HCT116 (cell line): Measurements from ENCODE around the gene NECAB2. TPM values are rescaled to one million over a fixed set of nuclear protein-coding genes. Genes with fewer than 3 reads are reported as not detected.

Experiments used
- ATAC-seq: fragments of 200-7000 bp; cut with Tn5 transposase; 2 replicates; pipeline ENCODE4 v1.9.1; 2020; ENCODE audit warnings: mild to moderate bottlenecking, moderate library complexity
- BruUV-seq: library from RNA; stranded (reverse); fragments of 400-500 nt; replicated peaks from 2 replicates; lab custom pipeline; 2021; lab: Mats Ljungman, UMichigan
- CTCF ChIA-PET: fragments of 300-600 bp; sonication (Branson Sonifier 250); formaldehyde crosslinking; loops from one replicate; lab custom pipeline; 2021; ENCODE audit warnings: antibody characterized with exemption; lab: Charles Lee
- POLR2A ChIA-PET: fragments of 300-600, 350-600 bp; sonication (Branson Sonifier 250); formaldehyde crosslinking; loops from one replicate; lab custom pipeline; 2021; ENCODE audit warnings: antibody characterized with exemption; lab: Charles Lee
- RAD21 ChIA-PET, 2 experiments: fragments of 300-600 bp; sonication (Branson Sonifier 250); formaldehyde crosslinking; loops; one replicate each; lab custom pipeline; 2023; ENCODE audit warnings: low total read pairs in 2 of 2; ENCODE audit not compliant: uncharacterized antibody in 2 of 2, unreplicated experiment in 2 of 2, low non-redundant PET in 1 of 2; lab: Charles Lee
- DNase-seq: peaks from one replicate; pipeline ENCODE4 v3.0.0-alpha.2; 2010; ENCODE audit warnings: low read depth, low spot score
- H2AFZ ChIP-seq: fragments of 200-600 bp; shearing (Covaris generic), sonication (generic); 2 replicates; pipeline ENCODE4 v1.6.1; 2017; ENCODE audit warnings: low read depth, mixed run types, mixed read lengths, antibody characterized with exemption, low read length; ENCODE audit not compliant: poor library complexity, severe bottlenecking
- H3K27ac ChIP-seq: 2 replicates; pipeline ENCODE4 v1.5.1; 2012; ENCODE audit warnings: low read depth, low read length
- H3K27me3 ChIP-seq: fragments of 200-600 bp; sonication (generic); 2 replicates; pipeline ENCODE4 v1.6.1; 2016; ENCODE audit warnings: mixed run types, low read length, mixed read lengths; ENCODE audit not compliant: insufficient read depth
- H3K36me3 ChIP-seq, 2 experiments: fragments of 200-500 bp in 1 of 2; fragments of 200-600 bp in 1 of 2; sonication (Bioruptor generic) in 1 of 2; sonication (generic) in 1 of 2; 2 replicates each; pipeline versions ENCODE4 v1.5.1 to v1.6.1; 2014 to 2016; ENCODE audit warnings: low read length in 2 of 2, inconsistent platforms in 1 of 2, mixed read lengths in 1 of 2, mixed run types in 1 of 2; ENCODE audit not compliant: insufficient read depth in 2 of 2, control insufficient read depth in 1 of 2
- H3K4me1 ChIP-seq, 2 experiments: fragments of 200-600 bp in 1 of 2; sonication (generic) in 1 of 2; 2 replicates each; pipeline versions ENCODE4 v1.5.1 to v1.6.1; 2012 to 2017; ENCODE audit warnings: low read length in 2 of 2, inconsistent platforms in 1 of 2, mild to moderate bottlenecking in 1 of 2, mixed read lengths in 1 of 2, mixed run types in 1 of 2, moderate library complexity in 1 of 2; ENCODE audit not compliant: insufficient read depth in 2 of 2, control insufficient read depth in 1 of 2
- H3K4me2 ChIP-seq: fragments of 200-600 bp; sonication (generic); 2 replicates; pipeline ENCODE4 v1.6.1; 2017; ENCODE audit warnings: mixed run types, low read length, mixed read lengths
- H3K4me3 ChIP-seq, 2 experiments: fragments of 200-600 bp in 1 of 2; sonication (generic) in 1 of 2; replicated peaks in 1 of 2; 2 replicates each; pipeline ENCODE4 v1.5.1; 2011 to 2016; ENCODE audit warnings: low read length in 2 of 2, control low read depth in 1 of 2, low read depth in 1 of 2, mild to moderate bottlenecking in 1 of 2, mixed read lengths in 1 of 2, mixed run types in 1 of 2
- H3K79me2 ChIP-seq: fragments of 200-600 bp; sonication (generic); 2 replicates; pipeline ENCODE4 v1.6.1; 2017; ENCODE audit warnings: mild to moderate bottlenecking, mixed run types, low read length, moderate library complexity, mixed read lengths; ENCODE audit not compliant: insufficient read depth
- H3K9ac ChIP-seq: fragments of 200-600 bp; sonication (generic); 2 replicates; pipeline ENCODE4 v1.6.1; 2016; ENCODE audit warnings: low read length, mixed read lengths
- H3K9me2 ChIP-seq: fragments of 200-600 bp; sonication (generic), shearing (Covaris generic); 2 replicates; pipeline ENCODE4 v1.6.1; 2017; ENCODE audit warnings: mixed run types, mild to moderate bottlenecking, moderate library complexity; ENCODE audit not compliant: insufficient read depth
- H3K9me3 ChIP-seq, 2 experiments: fragments of 200-500 bp in 1 of 2; fragments of 200-600 bp in 1 of 2; sonication (Bioruptor generic) in 1 of 2; sonication (generic) in 1 of 2; 2 replicates each; pipeline ENCODE4 v1.6.1; 2014 to 2017; ENCODE audit warnings: low read length in 2 of 2, mixed read lengths in 2 of 2, inconsistent platforms in 1 of 2, low read depth in 1 of 2, mild to moderate bottlenecking in 1 of 2, mixed run types in 1 of 2, moderate library complexity in 1 of 2; ENCODE audit not compliant: control insufficient read depth in 1 of 2, insufficient read depth in 1 of 2
- H4K20me1 ChIP-seq: fragments of 200-600 bp; sonication (generic), shearing (Covaris generic); 2 replicates; pipeline ENCODE4 v1.6.1; 2017; ENCODE audit warnings: mixed run types, mild to moderate bottlenecking, moderate library complexity; ENCODE audit not compliant: insufficient read depth
- CBX3 ChIP-seq: IDR thresholded peaks from 2 replicates; pipeline ENCODE4 v1.6.1; 2012; ENCODE audit warnings: low read depth
- CEBPB ChIP-seq: IDR thresholded peaks from 2 replicates; pipeline ENCODE4 v1.6.1; 2012; ENCODE audit warnings: low read depth
- EGR1 ChIP-seq: IDR thresholded peaks from 2 replicates; pipeline ENCODE4 v1.6.1; 2012; ENCODE audit warnings: low read depth
- EZH2phosphoT487 ChIP-seq: fragments of 200-600 bp; IDR thresholded peaks from 2 replicates; pipeline ENCODE4 v1.6.1; 2018; ENCODE audit warnings: antibody characterized with exemption, borderline replicate concordance
- FOSL1 ChIP-seq: IDR thresholded peaks from 2 replicates; pipeline ENCODE4 v1.6.1; 2012; ENCODE audit warnings: low read depth
- JUND ChIP-seq: IDR thresholded peaks from 2 replicates; pipeline ENCODE4 v1.6.1; 2012
- POLR2A ChIP-seq: IDR thresholded peaks from 2 replicates; pipeline ENCODE4 v1.7.0; 2011; ENCODE audit warnings: borderline replicate concordance; ENCODE audit not compliant: insufficient read depth, insufficient read length; ENCODE audit errors: extremely low read depth
- SIN3A ChIP-seq: IDR thresholded peaks from 2 replicates; pipeline ENCODE4 v1.6.1; 2012; ENCODE audit warnings: low read depth
- SP1 ChIP-seq: IDR thresholded peaks from 2 replicates; pipeline ENCODE4 v1.6.1; 2012; ENCODE audit warnings: low read depth
- TCF7L2 ChIP-seq: IDR thresholded peaks from 2 replicates; pipeline ENCODE4 v1.7.0; 2011; ENCODE audit warnings: borderline replicate concordance, inconsistent platforms; ENCODE audit not compliant: insufficient read depth, insufficient read length; ENCODE audit errors: extremely low read depth
- YY1 ChIP-seq: IDR thresholded peaks from 2 replicates; pipeline ENCODE4 v1.6.1; 2011; ENCODE audit warnings: low read length, low read depth, moderate library complexity, mild to moderate bottlenecking; ENCODE audit not compliant: insufficient replicate concordance; ENCODE audit errors: extremely low read depth
- ZBTB33 ChIP-seq: IDR thresholded peaks from 2 replicates; pipeline ENCODE4 v1.6.1; 2011; ENCODE audit warnings: mild to moderate bottlenecking, low read length, moderate library complexity; ENCODE audit not compliant: insufficient replicate concordance; ENCODE audit errors: extremely low read depth
- ZFX ChIP-seq: fragments of 450-650 bp; IDR thresholded peaks from 2 replicates; pipeline ENCODE4 v1.6.1; 2017
- ZNF274 ChIP-seq: fragments of 200-500 bp; sonication (Bioruptor generic); IDR thresholded peaks from 2 replicates; pipeline ENCODE4 v1.6.1; 2014; ENCODE audit warnings: mild to moderate bottlenecking, low read depth, low read length, inconsistent platforms
- intact Hi-C: fragments of 100-400 bp; cut with micrococcal nuclease; formaldehyde crosslinking; loops from 2 replicates; pipeline ENCODE4 v1.10.0; 2022
- total RNA-seq: library from RNA; stranded (reverse); gene quantifications from one replicate; pipeline ENCODE4 v1.2.1, GENCODE V29; 2021; ENCODE audit not compliant: unreplicated experiment

NECAB2 gene
- total RNA-seq, 1 experiment from 2014 or later = 0.61 TPM

GRCh38 chr16:84045818-84046470 lies 77.9 kb downstream of the NECAB2 start:
- CTCF ChIA-PET = interaction anchor here (0.7 to 1.6 kb wide), 5 partner anchors 16 to 92 kb away, joined by 3 to 8 read pairs (median 4); partner anchors contain the start of gene OSGIN1
- no peaks in the 10 kb centered on the region for H3K36me3 ChIP-seq
- H2AFZ ChIP-seq = no peak overlapping the region
- POLR2A ChIA-PET = no interaction called here
- ATAC-seq = no peak
- no peak for DNase-seq
- intact Hi-C loops = loop anchor here (2.0 kb wide), 1 partner anchor 89 kb away; no protein-coding TSS in a partner anchor
- BruUV-seq = no TSS peak
- H3K9me3 ChIP-seq = no peaks in the 10 kb centered on the region
- no peak overlapping the region for H3K9ac ChIP-seq
- TF ChIP-seq JUND = no peak
- TF ChIP-seq POLR2A = no peak
- TF ChIP-seq FOSL1 = no peak
- TF ChIP-seq EGR1 = no peak
- TF ChIP-seq EZH2phosphoT487 = no peak
- TF ChIP-seq YY1 = no peak
- no peak for TF ChIP-seq ZNF274
- TF ChIP-seq TCF7L2 = no peak
- TF ChIP-seq ZFX = no peak
- H3K27ac ChIP-seq = no peak overlapping the region
- no peak overlapping the region for H3K4me3 ChIP-seq
- no peaks in the 10 kb centered on the region for H3K9me2 ChIP-seq
- RAD21 ChIA-PET = no interaction called here
- no peaks in the 10 kb centered on the region for H3K79me2 ChIP-seq
- H3K27me3 ChIP-seq = no peaks in the 10 kb centered on the region; the same call in 1 of the 2 replicates
- no peaks in the 10 kb centered on the region for H4K20me1 ChIP-seq
- H3K4me1 ChIP-seq = peaks cover 2 to 5% of the 10 kb centered on the region in 2 experiments; a peak in 1 of 4 replicates
- no peak overlapping the region for H3K4me2 ChIP-seq

- Histone ChIP-seq H3K9me2 (no peaks in the 10 kb centered on the region), H3K9me3 (no peaks in the 10 kb centered on the region), H3K27me3 (no peaks in the 10 kb centered on the region; the same call in 1 of the 2 replicates), H2AFZ (no peak overlapping the region), H3K4me2 (no peak overlapping the region), H3K79me2 (no peaks in the 10 kb centered on the region), H3K4me3 (no peak overlapping the region), H4K20me1 (no peaks in the 10 kb centered on the region), H3K36me3 (no peaks in the 10 kb centered on the region)
- DNase-seq (no peak), ATAC-seq (no peak)
- intact Hi-C loops = no loop called here
- BruUV-seq = no TSS peak
- ChIA-PET RAD21 (no interaction called here), POLR2A (no interaction called here)
- TF ChIP-seq ZBTB33 (no peak), SIN3A (no peak), CEBPB (no peak), EZH2phosphoT487 (no peak), ZFX (no peak), CBX3 (no peak), ZNF274 (no peak), SP1 (no peak)
- TF ChIP-seq, all 23 proteins: peak for 0
- H3K27ac ChIP-seq = no peak overlapping the region
- peaks cover 2 to 5% of the 10 kb centered on the region in 2 experiments; a peak in 1 of 4 replicates for H3K4me1 ChIP-seq
- H3K9ac ChIP-seq = no peak overlapping the region
- CTCF ChIA-PET = interaction anchor here (1.2 to 1.6 kb wide), 3 partner anchors 19 to 91 kb away, joined by 3 to 8 read pairs (median 4); no protein-coding TSS in a partner anchor
Measured at GRCh38 chr16:84047206-84047605, 79.2 kb downstream of the NECAB2 start.
